GM18858 (cell line): ENCODE data around the gene TMEM52.

Experiments
- ATAC-seq: cut with Tn5 transposase; IDR thresholded peaks from one replicate; pipeline ENCODE4 v1.9.1; 2021; ENCODE audit not compliant: unreplicated experiment

Gene TMEM52

GRCh38 chr1:1927751-1928150, 8.7 kb upstream of the TMEM52 start:
- no peak for ATAC-seq

DNA sequence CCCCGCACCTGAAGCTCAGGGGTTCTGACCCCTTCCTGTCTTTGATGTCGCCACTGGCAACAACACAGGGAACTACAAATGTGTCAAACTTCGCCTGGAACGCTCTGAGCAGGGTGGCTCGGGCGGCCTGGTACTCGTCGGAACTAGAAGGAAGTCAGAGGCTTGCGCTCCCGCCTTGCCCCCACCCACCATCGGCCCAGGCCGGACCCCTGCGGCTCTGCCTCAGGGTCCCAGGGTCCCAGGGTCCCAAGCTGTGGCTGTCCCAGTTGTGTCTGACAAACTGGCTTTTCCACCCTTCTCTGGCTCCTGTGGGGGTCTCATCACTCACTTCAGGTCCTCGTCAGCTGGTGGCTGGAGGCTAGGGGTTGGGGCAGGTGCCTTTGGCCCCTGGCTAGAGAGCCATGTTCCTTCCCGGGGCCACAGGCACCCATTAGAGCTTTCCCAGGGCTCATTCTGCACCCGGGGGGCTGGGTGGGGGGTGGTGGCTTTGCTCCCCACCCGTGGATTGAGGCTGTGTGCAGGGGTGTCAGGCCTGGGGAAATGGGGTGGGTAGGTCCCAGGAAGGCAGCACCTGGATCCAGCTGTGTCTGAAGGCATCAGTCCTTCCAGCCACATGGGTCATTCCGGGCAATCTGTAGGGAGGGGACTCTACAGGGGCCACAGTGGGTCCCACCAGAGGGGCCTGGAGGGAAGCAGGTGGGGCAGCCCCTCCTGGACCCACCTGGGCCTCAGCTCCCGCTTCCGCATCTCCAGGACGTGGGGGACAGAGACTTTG, 8.0 kb upstream of the TMEM52 start:
- ATAC-seq: no peak

DNA sequence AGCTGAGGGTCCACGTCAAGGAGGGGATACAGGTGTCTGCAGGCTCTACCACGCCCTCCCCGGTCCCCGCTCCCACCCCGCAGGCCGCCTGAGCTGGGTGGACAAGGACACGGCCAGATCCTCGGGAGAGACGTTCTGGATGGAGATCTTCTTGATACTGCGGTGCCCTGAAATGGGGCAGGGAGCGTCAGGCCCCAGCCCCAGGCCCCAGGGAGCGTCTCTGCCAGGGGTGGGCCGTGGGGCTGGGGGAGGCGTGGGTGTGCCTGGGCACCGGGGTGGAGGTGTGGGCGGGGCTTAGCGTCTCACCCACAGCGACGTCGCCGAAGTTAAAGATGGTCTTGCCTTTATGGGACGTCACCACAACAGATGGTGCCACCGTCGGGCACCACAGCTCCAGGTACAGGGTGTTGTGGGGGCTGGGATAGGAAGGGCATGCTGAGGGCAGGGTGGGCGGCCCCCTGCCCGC, 7.3 kb upstream of the TMEM52 start:
- no peak for ATAC-seq

DNA sequence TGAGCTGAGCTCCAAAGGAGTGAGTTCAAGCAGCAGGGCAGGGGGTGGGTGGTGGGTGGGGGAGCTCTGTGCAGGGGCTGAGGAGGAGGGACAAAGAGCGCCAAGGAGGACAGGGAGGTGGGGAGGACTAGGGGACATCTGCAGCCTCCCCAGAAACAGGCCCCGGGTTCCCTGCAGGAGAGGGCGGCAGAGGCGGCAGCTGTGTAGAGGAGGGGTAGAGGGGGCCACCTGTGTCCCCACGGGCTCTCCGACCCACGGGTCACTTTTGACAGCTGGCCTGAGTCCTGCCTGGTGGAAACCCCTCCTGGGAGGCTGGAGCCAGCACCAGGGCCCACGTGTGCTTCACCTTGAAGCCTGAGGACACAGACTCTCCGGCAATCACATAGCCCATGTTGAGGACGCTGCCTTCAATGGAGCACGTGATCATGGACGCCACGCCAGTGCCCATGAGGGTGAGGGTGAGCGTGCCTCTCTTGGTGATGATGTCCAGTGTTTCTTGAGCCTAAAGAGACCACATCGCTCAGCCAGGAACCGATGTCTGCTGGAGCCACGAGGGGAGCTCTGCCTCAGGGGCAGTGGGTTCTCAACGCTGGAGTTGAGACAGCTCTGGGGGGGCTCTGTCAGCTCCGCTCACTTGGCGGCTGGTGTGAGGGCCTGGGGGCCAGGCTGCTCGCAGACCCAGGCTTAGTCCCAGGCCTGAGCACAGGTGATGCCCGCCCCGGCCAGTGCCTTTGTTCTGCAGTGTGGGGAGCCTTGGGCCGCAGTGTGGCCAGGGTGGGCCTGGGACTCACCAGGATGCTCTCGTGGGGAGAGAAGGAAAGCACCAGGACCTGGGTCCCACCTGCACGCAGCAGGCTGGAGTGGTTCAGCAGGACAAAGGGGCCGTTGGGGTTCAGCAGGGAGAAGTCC, 6.6 kb upstream of the TMEM52 start:
- no peak for ATAC-seq

DNA sequence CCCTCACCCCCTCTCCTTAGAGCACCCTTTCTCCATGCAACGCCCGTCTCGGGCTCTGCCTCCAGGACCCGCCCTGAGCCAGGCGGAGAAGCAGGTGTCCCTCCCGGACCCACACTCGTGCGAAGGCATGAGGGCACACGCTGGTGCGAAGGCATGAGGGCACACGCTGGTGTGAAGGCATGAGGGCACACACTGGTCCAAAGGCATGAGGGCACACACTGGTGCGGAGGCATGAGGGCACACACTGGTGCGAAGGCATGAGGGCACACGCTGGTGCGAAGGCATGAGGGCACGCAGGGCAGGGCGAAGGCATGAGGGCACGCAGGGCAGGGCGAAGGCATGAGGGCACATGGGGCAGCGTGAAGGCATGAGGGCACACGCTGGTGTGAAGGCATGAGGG, 5.8 kb upstream of the TMEM52 start:
- ATAC-seq: no peak

GRCh38 chr1:1924386-1924785, 5.3 kb upstream of the TMEM52 start:
- ATAC-seq: no peak

- ATAC-seq: no peak
Observed at GRCh38 chr1:1922956-1923833, 4.1 kb upstream of the TMEM52 start.

DNA sequence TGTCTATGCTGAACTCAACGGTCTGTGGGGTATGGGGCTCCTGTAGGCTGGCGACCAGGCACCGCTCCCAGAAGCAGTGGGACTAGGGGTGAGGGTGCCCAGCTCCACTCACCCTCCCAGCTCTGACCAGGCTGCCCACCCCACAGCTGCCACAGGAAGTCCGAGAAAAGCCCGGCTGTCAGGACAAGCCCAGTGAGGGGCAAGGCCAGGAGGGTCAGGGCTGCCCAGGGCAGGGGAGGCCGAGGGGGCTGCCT, 3.5 kb upstream of the TMEM52 start:
- no peak for ATAC-seq

- no peak for ATAC-seq
Observed at GRCh38 chr1:1921901-1922701, 3.0 kb upstream of the TMEM52 start.

DNA sequence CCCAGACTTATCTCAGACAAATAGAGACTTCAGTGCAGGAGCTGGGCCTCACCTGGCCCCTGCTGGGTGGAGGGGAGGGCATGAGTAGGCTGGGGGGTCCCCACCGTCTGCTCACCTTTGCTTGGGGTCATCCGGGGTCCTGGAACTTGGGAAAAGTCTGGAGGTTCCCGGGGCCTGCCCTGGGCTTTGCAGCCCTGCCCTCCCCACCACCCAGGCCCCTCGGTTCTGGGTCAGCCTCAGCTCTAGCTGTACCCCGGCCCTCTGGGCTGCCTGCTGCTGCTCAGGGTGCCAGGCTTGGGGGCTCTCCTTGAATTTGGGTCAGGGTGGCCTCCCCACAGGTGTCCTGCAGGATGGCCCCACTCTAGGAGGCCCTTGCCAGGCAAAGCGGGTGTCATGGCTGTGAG, 2.4 kb upstream of the TMEM52 start:
- ATAC-seq: no peak

DNA sequence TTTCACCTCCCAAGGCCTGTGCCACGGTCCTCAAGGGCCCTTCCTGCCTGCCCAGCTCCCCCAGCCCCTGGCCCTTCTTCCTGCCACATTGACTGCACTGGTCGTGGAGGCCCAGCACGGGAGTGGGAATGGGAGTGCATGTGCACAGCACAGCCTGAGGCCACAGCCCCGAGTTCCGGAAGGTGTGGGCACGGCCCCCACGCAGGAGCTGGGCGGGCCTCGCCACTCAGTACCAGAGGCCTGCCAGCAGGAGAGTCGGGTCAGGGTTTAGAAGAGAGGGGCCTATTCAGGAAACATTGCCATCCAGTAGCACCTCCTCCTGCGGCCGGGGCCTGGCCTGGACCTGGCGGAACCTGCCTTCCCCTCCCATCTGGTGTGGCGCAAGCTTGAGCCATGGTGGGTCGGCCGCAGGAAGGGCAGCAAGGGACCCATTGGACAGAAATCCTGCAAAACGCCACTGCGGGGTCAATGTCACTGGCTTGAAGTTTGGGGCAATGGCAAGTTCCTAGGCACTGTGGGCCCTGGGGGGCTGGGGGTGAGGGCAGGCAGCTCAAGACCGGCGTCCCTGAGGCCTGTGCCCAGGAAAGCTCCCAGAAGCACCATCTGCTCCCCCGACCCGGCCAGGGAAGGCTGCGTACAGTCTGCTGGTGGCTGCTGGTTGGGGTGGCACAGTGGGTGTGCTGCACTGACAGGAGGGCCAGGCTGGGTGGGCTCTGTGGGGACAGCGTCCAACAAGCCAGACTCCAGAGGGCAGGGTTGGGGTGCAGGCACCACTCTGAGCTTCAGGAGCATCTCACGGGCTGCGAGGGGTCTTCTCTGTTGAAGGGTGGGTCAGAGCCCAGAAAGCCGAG, 1.8 kb upstream of the TMEM52 start:
- ATAC-seq: no peak

- ATAC-seq: no peak
Observed at GRCh38 chr1:1920057-1920607, 1.1 kb upstream of the TMEM52 start.

DNA sequence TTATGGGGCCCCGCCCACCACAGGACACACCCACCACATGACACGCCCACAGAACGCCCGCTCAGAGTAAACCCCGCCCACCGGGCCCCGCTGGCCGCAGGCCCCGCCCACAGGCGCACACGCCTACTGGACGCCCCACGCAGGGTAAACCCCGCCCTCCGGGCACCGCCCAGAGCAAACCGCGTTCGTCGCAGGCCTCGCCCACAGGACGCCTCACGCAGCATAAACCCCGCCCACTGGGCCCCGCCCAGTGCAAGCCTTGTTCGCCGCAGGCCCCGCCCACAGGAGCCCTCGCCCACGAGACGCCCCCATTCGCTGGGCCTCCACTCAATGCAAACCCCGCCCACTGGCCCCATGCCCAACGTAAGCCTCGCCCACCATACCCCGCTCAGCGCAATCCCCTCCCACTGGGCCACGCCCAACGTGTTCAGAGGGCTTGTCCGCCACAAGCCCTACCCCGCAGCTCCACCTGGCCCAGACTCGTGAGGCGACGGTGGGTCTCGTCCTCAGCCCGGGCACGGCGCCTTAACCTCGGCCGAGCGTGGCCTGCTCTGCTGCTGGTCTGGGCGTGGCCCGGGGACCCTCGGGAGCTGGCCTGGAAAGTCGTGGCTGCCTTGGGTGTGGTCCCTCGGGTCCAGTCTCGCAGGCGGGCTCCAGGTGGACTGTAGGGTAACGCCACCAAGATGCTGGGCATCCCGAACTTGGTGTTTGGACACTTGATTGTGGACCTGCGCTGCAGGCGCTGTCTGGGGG, 401 bp upstream of the TMEM52 start:
- peak; percentile 72 for ATAC-seq

DNA sequence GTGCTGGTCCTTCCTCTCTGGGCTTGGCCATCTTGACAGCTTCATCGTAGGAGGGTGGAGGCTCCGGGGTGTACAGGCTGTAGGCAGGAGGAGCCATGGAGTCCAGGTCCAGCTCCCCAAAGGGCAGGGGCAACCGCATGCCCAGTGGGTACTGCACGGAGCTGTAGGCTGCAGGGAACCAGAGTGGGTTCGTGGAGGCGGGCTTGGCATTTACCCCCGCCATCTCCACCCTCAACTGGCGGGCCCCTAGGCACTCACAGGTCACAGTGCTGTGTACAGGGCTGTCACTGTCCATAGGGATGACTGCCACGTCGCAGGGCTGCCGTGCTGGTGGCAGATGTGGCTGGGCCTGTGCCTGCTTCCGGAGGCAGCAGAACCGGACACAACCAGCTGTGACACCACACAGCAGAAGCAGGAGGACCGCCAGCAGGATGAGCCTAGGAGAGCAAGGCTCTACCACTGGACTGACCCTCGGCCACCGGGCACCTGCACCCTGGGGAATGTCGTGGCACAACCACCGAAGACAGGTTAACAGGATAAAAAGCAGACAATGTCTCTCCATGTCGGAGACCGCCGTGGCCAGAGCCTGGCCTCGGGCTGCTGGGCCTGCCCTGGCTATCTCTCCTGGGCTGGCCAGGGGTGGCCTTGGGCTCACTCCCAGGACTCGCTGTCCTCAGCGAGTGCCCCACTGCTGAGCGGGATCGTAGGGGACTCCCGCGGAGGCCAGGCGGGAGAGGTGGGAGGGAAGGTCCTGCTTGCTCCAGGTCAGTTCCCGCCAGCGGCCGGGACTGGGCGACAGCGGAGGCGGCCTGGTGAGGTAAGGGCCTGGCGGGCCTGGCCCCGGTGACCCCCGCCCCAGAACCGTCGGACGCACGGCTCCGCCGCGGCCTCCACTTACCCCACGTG, 831 bp downstream of the TMEM52 start:
- ATAC-seq: no peak

DNA sequence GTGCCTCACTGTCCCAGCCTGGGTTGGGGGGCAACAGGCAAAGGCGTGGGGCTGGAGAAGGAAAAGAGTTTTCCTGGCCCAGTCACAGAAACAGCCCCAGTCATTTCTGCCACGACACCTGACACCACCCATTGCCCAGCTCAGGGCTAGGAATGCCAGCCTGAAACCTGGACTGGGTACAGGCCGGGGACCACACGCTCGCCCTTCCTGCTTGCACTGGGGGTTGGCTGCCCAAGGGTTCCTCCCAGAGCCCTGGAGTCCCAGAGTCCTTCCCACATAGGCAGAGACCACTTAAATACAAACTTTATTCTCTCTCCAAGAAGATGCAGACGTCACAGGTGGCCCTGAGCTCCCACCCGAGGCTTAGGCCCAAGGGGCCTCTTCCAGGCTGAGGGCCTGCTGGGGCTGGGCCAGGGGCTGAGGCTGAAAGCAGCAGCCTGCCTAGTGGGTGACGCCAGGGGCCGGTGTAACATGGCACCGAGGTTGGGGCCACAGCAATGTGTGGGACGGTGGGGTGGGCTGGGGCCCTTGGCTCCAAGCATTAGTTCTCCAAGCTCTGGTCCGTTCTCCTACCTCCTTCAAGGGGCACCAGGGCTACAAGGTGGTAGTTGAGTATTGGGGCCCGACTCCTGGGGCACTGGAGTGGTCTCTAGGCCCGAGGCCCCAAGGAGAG, 1.6 kb downstream of the TMEM52 start:
- ATAC-seq: no peak

DNA sequence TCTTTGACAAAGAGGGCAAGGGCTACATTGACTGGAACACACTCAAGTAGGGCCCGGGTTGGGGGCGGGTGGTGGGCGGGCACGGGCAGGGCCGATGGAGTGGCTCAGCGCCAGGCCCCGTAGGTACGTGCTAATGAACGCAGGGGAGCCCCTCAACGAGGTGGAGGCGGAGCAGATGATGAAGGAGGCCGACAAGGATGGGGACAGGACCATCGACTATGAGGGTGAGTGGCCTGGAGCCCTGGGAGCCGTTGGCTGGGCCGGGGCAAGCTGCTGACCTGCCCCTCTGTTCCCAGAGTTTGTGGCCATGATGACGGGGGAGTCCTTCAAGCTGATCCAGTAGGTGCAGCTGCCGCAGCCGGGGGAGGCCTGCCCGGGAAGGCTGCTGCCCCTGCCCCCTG, 2.2 kb downstream of the TMEM52 start:
- no peak for ATAC-seq
